HG02642 (cell line): ENCODE measurements around the gene AAMP.
"Not testable (repeated sequence)": the region's sequence is repeated elsewhere in the genome, so short reads cannot be mapped to it uniquely, and the experiment has no call there.

Experiments used
- ATAC-seq: cut with Tn5 transposase; IDR thresholded peaks from one replicate; pipeline ENCODE4 v1.9.1; 2021; ENCODE audit warnings: mild to moderate bottlenecking; ENCODE audit not compliant: unreplicated experiment, poor library complexity

AAMP gene, protein sequence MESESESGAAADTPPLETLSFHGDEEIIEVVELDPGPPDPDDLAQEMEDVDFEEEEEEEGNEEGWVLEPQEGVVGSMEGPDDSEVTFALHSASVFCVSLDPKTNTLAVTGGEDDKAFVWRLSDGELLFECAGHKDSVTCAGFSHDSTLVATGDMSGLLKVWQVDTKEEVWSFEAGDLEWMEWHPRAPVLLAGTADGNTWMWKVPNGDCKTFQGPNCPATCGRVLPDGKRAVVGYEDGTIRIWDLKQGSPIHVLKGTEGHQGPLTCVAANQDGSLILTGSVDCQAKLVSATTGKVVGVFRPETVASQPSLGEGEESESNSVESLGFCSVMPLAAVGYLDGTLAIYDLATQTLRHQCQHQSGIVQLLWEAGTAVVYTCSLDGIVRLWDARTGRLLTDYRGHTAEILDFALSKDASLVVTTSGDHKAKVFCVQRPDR

DNA sequence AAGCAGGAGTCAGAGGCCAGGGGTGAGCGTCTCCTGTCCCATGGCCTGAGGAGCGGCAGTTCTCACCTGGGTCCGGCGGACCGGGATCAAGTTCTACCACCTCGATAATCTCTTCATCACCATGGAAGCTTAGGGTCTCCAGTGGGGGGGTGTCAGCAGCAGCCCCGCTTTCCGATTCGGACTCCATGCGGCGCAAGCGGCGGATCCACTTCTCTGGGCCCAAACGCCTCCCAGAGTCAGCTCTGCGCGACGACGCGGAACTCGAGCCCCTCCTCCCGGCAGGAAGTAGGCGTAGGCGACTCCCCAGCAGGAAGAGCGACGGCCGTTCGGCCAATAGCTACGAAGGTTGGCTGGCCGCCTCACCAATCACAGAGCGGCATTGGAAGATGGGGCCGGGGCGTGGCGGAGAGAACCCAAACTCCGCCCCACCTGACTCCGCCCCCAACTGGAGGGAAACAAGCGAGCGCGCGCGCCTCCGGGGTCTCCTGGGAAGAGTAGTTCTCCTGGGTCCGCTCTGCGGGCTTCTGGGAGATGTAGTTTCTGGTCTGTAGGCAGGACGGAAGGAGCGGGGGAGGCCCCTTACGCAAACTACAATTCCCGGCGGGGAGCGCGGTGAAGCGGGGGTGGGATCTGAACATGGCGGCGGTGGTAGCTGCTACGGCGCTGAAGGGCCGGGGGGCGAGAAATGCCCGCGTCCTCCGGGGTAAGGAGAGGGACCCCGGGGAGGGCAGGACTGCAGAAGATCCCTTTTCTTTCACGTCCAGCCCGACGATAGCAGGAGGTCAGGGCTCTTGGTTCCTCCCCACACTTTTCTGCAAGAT is at the start of gene AAMP, which contains the start of gene PNKD:
Gene AAMP, minus strand, starts transcription at position 238 of the 821 bp plus-strand sequence. Its CDS starts 51 bp downstream, at position 187.
Gene PNKD, plus strand, starts transcription at position 620 of the 821 bp plus-strand sequence. Its CDS starts 17 bp downstream, at position 637.
- peak; percentile 90 for ATAC-seq

DNA sequence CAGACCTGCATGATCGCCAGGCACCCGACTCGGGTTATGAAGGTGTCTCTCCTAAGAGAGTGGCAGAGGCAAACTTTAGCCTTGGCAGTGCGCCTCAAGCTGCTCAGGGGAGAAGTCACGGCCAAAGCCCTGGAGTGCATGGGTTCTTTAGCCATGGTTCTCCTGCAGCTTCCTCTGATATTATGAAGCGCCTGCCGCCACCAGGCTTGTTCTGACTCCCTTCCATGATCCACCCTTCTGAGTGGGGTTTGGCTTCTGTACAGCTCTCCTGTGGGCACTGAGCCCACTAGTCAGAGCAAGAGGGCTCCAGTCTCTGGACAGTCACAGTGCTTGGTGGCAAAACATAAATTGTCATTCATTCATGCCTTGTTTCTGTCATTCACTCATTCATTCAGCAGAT is 48.3 kb upstream of the AAMP start:
- no peak for ATAC-seq

DNA sequence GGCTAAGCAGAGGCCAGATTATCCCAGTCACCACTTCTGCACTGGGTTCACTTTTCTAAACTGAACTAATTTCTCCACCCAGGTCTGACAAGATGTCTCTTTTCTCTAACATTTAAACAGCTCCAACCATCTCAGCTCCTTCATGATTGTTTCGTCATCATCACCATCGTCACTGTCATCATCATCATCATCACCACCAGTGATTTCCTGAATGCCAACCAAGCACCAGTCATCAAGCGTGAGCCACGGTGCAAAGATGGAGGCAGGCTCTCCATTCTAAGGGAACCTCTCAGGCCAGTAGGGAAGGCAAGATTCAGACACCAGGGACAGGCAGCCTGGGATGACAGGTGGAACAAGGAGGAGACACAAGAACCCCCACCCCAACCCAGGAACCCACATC is 47.9 kb upstream of the AAMP start:
- no peak for ATAC-seq

DNA sequence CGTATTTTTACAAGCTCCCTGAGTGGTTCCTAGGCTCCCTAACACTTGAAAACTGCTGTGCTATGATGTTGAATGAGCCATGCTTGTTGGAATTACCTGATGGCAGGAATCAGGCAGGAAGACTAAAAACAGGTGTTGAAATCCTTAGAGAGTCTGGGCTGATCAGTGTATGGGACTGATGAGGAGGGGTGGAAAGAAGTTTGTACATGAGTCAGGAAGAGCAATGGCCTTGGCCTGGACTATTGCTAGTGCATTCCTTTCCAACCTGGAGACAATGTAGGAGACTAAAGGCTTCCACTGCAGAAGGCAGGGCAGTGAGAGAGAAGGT is 47.3 kb upstream of the AAMP start:
- no peak for ATAC-seq

DNA sequence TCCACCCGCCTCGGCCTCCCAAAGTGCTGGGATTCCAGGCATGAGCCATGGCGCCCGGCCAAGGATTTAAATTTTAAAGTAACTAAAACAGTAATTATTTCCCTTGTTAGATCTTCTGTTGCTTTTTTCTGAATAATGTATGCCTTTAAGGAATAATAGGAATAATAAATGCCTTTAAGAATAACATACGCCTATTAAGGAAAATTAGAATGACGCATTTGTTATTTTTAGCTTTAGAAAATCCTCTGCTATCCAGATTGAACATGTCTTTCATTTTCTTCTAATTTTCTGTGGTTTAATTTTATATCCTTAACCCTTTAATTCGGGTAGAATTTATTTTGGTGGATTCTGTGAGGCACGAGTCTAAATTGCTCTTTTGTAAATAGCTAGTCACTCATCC is 45.5 kb upstream of the AAMP start:
- ATAC-seq, result no peak

DNA sequence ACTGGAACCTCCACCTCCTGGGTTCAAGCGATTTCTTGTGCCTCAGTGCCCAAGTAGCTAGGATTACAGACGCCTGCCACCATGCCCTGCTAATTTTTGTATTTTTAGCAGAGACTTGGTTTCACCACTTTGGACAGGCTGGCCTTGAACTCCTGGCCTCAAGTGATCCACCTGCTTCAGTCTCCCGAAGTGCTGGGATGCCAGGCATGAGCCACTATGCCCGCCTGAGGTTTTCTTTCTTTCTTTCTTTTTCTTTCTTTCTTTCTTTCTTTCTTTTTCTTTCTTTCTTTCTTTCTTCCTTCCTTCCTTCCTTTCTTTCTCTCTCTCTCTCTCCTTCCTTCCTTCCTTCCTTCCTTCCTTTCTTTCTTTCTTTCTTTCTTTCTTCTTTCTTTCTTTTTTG is 44.8 kb upstream of the AAMP start:
- ATAC-seq, result not testable (repeated sequence)

DNA sequence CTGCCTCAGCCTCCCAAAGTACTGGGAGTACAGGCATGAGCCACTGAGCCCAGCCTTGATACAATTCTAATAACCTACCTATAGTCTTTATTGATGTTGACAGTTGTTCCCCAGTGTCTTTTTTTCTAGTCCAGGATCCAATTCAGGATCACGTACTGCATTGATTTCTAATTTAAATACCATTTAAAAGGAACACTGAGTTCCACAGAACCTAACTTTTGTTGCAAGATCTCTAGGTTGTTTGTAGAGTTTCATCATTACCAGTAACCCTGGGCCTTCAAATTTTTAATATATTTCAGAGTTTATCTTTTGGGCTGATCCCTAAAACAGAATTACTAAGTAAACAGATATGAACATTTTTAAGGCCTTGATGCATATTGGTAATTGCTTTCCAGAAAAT is 43.4 kb upstream of the AAMP start:
- ATAC-seq, result no peak

DNA sequence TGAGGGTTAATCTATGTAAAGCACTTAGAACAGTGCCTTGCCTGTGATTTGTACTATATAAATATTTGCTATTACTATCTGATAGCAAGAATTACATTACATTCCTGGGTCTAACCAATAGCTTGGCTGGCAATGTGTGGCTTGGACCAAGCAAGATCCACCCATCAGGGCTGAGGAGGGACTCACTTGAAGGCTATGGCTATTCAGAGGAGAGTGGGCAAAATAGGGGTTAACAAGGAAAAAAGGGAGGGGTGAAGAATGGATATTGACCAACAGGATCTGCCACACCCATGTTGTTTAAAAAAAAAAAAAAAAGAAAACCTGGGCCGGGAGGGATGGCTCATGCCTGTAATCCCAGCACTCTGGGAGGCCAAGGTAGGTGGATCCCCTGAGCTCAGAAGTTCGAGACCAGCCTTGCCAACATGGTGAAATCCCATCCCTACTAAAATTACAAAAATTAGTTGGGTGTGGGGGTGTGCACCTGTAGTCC is 42.4 kb upstream of the AAMP start:
- no peak for ATAC-seq

DNA sequence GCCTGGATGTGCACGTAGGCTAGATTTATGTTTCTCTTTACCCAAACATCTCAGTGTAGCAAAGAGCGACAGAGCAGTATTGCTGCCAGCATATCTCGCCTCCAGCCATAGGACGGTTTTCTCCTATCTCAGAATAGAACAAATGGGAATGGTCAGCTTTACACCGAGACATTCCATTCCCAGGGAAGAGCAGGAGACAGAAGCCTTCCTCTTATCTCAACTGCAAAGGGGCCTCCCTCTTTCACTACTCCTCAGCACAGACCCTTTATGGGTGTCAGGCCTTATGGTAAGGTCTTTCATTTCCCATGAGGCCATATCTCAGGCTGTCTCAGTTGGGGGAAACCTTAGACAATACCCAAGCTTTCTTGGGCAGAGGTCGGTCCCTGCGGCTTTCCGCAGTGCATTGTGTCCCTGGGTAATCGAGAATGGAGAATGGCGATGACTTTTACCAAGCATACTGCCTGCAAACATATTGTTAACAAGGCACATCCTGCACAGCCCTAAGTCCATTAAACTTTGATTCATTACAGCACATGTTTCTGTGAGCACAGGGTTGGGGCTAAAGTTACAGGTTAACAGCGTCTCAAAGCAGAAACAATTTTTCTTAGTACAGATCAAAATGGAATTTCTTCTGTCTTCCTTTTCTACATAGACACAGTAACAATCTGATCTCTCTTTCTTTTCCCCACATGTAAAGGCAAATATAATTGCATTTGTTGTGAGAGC is 41.8 kb upstream of the AAMP start:
- not testable (repeated sequence) for ATAC-seq

DNA sequence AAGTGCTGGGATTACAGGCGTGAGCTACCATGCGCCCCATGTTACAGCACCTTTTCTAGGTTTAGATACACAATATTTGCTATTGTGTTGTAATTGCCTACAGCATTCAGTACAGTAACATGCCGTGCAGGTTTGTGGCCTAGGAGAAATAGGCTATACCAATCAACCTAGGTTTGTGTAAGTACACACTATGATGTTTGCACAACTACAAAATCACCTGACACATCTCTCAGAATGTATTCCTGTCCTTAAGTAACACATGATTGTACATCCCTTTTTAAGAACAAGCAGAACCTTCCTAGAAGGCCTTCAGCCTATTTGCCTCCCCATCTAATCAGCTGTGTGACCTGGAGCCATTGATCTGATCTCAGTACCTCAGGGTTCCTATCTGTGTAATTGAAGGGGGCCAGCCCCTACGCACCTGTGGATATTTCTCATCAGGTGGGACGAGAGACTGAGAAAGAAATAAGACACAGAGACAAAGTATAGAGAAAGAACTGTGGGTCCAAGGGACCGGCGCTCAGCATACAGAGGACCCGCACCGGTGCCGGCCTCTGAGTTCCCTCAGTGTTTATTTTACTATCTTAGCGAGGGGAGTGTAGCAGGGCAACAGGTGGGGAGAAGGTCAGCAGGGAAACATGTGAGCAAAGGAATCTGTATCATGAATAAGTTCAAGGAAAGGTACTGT is 41.1 kb upstream of the AAMP start:
- no peak for ATAC-seq

DNA sequence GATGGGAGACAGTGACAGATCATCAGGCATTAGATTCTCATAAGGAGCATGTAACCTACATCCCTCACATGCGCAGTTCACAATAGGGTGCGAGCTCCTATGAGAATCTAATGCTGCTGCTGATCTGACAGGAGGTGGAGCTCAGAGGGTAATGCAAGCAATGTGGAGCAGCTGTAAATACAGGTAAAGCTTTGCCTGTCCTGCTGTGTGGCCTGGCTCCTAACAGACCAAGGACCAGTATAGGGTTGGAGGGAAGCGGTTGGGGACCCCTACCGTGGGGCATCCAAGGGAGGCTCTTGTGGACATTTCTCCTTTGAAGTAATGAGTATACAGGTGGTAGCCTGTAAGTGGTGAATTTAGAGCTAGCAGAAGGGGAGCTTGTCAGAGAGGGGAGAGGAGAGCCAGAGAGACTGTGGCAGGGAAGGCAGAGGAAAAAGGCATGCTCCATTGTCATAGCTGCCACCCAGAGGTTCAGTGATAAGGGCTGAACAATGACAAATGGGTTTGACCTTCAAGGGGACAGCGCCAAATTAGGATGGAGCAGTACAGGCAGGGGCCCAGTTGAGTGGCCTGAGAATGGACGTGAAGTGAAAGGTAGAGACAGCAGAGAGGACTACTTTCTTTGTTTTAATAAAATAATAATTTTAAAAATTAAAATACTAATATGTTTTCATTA is 37.6 kb upstream of the AAMP start:
- no peak for ATAC-seq

DNA sequence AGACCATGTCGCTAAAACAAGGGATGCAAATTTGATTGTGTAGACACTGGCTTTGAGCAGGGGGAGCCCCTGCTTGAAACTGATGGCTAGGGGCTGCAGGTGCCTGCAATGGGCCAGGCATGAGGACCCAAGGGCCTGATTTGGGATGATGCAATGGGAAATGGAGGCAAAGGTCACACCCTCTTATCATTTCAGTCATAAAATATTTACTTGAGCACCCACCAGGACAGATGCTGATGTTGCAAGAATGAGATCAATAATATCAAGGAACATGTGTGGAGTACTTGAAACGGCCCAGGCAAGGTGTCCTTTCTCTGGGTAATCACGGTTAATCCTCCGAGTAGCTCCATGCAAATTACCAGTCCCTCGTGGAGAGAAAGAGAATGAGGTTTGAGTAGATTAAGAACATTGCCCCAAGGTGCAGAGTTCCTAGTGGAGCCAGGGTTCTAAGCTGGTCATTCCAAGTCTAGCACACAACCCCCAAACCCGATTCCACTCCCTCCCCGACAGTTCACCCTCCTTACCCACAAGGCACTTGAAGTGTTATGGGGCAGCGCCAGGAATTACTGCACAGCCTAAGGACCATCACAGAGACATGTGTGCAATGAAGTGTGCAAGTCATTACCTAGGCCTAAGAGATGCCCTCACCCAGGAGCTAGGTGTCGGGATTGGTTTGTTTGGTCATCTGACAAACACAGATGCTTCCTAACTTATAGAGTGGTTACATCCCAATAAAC is 36.4 kb upstream of the AAMP start:
- ATAC-seq, result no peak

DNA sequence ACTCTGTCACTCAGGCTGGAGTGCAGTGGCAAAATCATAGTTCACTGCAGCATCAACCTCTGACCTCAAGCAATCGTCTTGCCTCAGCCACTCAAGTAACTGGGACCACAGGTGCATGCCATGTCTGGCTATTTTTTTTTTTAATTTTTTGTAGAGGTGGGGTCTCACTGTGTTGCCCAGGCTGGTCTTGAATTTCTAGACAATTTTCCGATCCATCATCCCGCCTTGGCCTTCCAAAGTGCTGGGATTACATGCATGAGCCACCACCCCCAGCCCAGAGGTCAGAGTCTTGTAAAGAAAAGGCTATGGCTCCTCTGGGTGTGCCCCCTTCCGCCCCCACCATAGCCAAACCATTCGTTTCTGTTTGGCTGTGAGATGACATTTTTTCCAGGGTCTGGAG is 35.4 kb upstream of the AAMP start:
- no peak for ATAC-seq

DNA sequence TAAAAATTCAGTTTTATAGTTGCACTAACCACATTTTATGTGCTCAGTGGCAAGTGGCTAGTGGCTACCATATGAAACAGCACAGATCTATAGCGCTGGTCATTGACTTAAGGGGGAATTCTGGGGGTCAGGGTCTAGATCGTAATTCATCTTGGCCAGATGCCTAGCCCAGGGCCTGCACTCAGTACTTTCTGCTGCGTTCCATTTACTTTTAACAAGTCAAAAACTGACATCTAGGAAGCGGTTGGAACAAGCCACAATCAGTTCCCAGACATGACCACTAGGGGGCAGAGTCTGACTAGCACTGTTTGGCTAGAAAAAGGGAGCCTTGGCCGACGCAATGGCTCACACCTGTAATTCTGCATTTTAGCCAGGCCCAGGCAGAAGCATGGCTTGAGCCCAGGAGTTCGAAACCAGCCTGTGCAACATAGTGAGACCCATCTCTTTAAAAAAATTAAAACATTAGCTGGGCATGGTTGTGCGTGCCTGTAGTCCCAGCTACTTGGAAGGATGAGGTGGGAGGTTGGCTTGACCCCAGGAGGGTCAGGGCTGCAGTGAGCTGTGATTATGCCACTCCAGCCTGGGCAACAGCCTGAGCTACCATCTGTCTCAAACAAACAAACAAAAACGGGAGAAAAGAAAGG is 31.4 kb upstream of the AAMP start:
- ATAC-seq, result peak; percentile 86

DNA sequence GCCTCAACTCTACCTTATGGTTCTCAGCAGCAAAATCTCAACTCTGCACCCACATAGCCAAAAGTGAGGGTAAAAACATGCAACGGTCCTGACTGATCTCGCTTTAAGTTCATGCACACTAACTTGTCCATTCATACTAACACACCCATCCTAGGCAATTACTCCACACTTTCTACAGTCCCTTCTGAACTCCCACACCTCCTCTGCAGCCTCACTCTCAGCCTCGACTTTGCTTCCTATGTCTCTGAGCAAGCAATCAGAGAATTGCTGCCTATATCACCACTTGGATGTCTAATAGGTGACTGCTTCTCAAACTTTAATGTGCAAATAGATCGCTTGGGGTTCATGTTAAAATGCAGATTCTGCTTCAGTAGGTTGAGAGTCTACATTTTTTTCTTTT is 30.2 kb upstream of the AAMP start:
- no peak for ATAC-seq

DNA sequence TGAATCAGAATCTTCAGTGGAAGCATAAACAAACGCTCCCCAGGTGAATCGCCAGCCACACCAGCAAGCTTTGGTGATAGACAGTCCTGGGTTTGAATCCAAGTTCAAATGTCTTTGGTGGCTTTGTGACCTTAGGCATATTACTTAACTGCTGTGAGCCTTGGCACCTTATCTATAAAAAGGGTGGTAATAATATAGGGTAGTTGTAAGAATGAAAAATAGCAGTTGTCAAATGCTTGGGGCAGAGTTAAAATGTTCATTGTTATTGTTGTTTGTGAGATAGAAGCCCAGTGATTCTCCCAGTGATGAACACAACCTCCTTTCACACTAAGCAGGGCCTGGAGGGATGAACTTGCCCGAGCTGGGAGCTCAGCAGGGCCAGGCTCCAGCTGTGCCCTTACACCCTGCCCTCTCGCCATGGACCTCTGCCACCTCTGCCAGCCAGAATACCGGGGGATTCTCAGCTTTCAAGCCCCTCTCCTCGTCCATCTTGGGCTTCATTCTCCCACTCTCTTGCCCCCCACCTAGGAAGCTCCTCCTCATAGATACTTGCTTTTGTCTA is 28.5 kb upstream of the AAMP start:
- no peak for ATAC-seq

DNA sequence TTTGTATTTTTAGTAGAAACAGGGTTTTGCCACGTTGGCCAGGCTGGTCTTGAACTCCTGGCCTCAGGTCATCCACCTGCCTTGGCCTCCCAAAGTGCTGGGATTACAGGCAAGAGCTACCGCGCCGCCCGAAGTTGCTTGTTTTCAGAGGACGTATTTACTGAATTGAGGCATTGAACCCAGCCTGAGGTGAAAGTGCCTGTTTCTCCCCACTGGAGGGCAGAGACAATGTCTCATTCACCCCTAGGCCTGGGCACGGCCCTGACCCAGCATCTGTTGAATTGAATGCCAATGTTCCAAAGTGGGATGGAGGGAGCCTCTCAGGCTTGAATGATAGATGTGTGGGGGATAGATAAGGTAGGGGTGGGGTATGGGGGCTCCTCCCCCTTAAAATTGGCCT is 26.9 kb upstream of the AAMP start:
- no peak for ATAC-seq

DNA sequence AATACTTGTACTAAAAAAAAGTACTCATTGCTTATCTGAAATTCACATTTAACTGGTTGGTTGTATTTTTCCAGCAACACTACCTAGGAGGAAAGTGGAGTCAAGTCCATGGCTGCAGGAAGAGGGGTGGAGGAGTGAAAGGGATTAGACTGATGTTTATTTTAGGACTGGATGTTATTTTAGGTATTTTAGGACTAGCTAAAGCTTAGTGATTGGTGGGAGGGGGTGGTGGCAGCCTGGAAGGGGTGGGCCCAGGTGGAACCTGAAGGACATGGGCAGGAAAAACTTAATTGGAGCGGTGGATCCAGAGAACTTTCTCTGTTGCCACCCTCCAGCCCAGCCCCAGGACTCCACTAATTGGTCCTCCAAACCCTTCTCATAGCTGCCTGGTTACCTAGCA is 26.3 kb upstream of the AAMP start:
- ATAC-seq, result no peak
